PFSK-1 (cell line): Measurements from ENCODE around the gene EIF3A.

ENCODE experiments used
- POLR2AphosphoS5 ChIP-seq: IDR thresholded peaks from 2 replicates; pipeline ENCODE4 v1.6.1; 2012; ENCODE audit warnings: low read depth, mild to moderate bottlenecking, control low read depth, low read length, moderate library complexity
- REST ChIP-seq, 2 experiments: IDR thresholded peaks; 2 replicates each; pipeline versions ENCODE4 v1.6.1 to v1.8.0; 2011 to 2012; ENCODE audit warnings: low read depth in 2 of 2, low read length in 2 of 2, control low read depth in 1 of 2, inconsistent platforms in 1 of 2, mild to moderate bottlenecking in 1 of 2, moderate library complexity in 1 of 2; ENCODE audit not compliant: insufficient read depth in 1 of 2
- TAF1 ChIP-seq: IDR thresholded peaks from 2 replicates; pipeline ENCODE4 v1.6.1; 2012; ENCODE audit warnings: low read length, control low read depth, borderline replicate concordance; ENCODE audit not compliant: insufficient read depth

- TF ChIP-seq TAF1 (no peak), POLR2AphosphoS5 (no peak), REST (IDR thresholded peaks at IDR 0.05; ENCODE audit: insufficient read depth in 1 of 2, low read depth in 2 of 2, low read length in 2 of 2) (no peak)
Measured at GRCh38 chr10:119024882-119025281, 55.7 kb downstream of the EIF3A start.
